Measurements from ENCODE around the gene COPS2. TPM values are rescaled to one million over a fixed set of nuclear protein-coding genes. Genes with fewer than 3 reads are reported as not detected.
A peak's percentile ranks its signal among the peaks of the same experiment; 100 is the strongest.

COPS2 gene
- polyA plus RNA-seq, 3 donors, result 111 to 122 (median 115) TPM

GRCh38 chr15:49163678-49164077, 8.3 kb upstream of the COPS2 start:
- no peak for DNase-seq (ENCODE audit: low read depth in 3 of 3, low spot score in 2 of 3)

GRCh38 chr15:49155834-49156627, 632 bp upstream of the COPS2 start:
- DNase-seq (ENCODE audit: low read depth in 3 of 3, low spot score in 2 of 3), result no peak

GRCh38 chr15:49154799-49155109, 645 bp downstream of the COPS2 start:
- DNase-seq (ENCODE audit: low read depth in 3 of 3, low spot score in 2 of 3), result peak in 1 of 3 donors; percentile 8

GRCh38 chr15:49154359-49154758, 1.0 kb downstream of the COPS2 start:
- no peak for DNase-seq (ENCODE audit: low read depth in 3 of 3, low spot score in 2 of 3)

- DNase-seq (ENCODE audit: low read depth in 3 of 3, low spot score in 2 of 3), result no peak
Observed at GRCh38 chr15:49152552-49153312, 2.7 kb downstream of the COPS2 start.

GRCh38 chr15:49151831-49152230, 3.6 kb downstream of the COPS2 start:
- DNase-seq (ENCODE audit: low read depth in 3 of 3, low spot score in 2 of 3), result no peak

GRCh38 chr15:49148727-49149126, 6.7 kb downstream of the COPS2 start:
- DNase-seq (ENCODE audit: low read depth in 3 of 3, low spot score in 2 of 3), result no peak

GRCh38 chr15:49148298-49148697, 7.1 kb downstream of the COPS2 start:
- DNase-seq (ENCODE audit: low read depth in 3 of 3, low spot score in 2 of 3), result no peak

- DNase-seq (ENCODE audit: low read depth in 3 of 3, low spot score in 2 of 3), result peak in 1 of 3 donors; percentile 32
Observed at GRCh38 chr15:49145651-49146609, 9.5 kb downstream of the COPS2 start.

- no peak for DNase-seq (ENCODE audit: low read depth in 3 of 3, low spot score in 2 of 3)
Observed at GRCh38 chr15:49137861-49138260, 17.5 kb downstream of the COPS2 start.

GRCh38 chr15:49135911-49136310, 19.5 kb downstream of the COPS2 start:
- no peak for DNase-seq (ENCODE audit: low read depth in 3 of 3, low spot score in 2 of 3)

GRCh38 chr15:49135342-49135857, 20.0 kb downstream of the COPS2 start:
- DNase-seq (ENCODE audit: low read depth in 3 of 3, low spot score in 2 of 3), result no peak

- DNase-seq (ENCODE audit: low read depth in 3 of 3, low spot score in 2 of 3), result no peak
Observed at GRCh38 chr15:49134683-49135341, 20.6 kb downstream of the COPS2 start.

GRCh38 chr15:49131403-49131802, 24.0 kb downstream of the COPS2 start:
- DNase-seq (ENCODE audit: low read depth in 3 of 3, low spot score in 2 of 3), result no peak

- DNase-seq (ENCODE audit: low read depth in 3 of 3, low spot score in 2 of 3), result no peak
Observed at GRCh38 chr15:49124371-49124770, 31.0 kb downstream of the COPS2 start.

- DNase-seq (ENCODE audit: low read depth in 3 of 3, low spot score in 2 of 3), result no peak
Observed at GRCh38 chr15:49122541-49123062, 32.8 kb downstream of the COPS2 start.

GRCh38 chr15:49121901-49122300, 33.5 kb downstream of the COPS2 start:
- no peak for DNase-seq (ENCODE audit: low read depth in 3 of 3, low spot score in 2 of 3)

- DNase-seq (ENCODE audit: low read depth in 3 of 3, low spot score in 2 of 3), result no peak
Observed at GRCh38 chr15:49120832-49121231, 34.6 kb downstream of the COPS2 start.

- no peak for DNase-seq (ENCODE audit: low read depth in 3 of 3, low spot score in 2 of 3)
Observed at GRCh38 chr15:49116108-49116857, 39.1 kb downstream of the COPS2 start.
